HCT116 (cell line): ENCODE data around the gene RNU5B-1. TPM values are rescaled to one million over a fixed set of nuclear protein-coding genes. Genes with fewer than 3 reads are reported as not detected.

Experiments used
- ATAC-seq: fragments of 200-7000 bp; cut with Tn5 transposase; 2 replicates; pipeline ENCODE4 v1.9.1; 2020; ENCODE audit warnings: mild to moderate bottlenecking, moderate library complexity
- BruUV-seq: library from RNA; stranded (reverse); fragments of 400-500 nt; replicated peaks from 2 replicates; lab custom pipeline; 2021; lab: Mats Ljungman, UMichigan
- CTCF ChIA-PET: fragments of 300-600 bp; sonication (Branson Sonifier 250); formaldehyde crosslinking; loops from one replicate; lab custom pipeline; 2021; ENCODE audit warnings: antibody characterized with exemption; lab: Charles Lee
- POLR2A ChIA-PET: fragments of 300-600, 350-600 bp; sonication (Branson Sonifier 250); formaldehyde crosslinking; loops from one replicate; lab custom pipeline; 2021; ENCODE audit warnings: antibody characterized with exemption; lab: Charles Lee
- RAD21 ChIA-PET, 2 experiments: fragments of 300-600 bp; sonication (Branson Sonifier 250); formaldehyde crosslinking; loops; one replicate each; lab custom pipeline; 2023; ENCODE audit warnings: low total read pairs in 2 of 2; ENCODE audit not compliant: uncharacterized antibody in 2 of 2, unreplicated experiment in 2 of 2, low non-redundant PET in 1 of 2; lab: Charles Lee
- DNase-seq: peaks from one replicate; pipeline ENCODE4 v3.0.0-alpha.2; 2010; ENCODE audit warnings: low read depth, low spot score
- H2AFZ ChIP-seq: fragments of 200-600 bp; shearing (Covaris generic), sonication (generic); 2 replicates; pipeline ENCODE4 v1.6.1; 2017; ENCODE audit warnings: low read depth, mixed run types, mixed read lengths, antibody characterized with exemption, low read length; ENCODE audit not compliant: poor library complexity, severe bottlenecking
- H3K27ac ChIP-seq: 2 replicates; pipeline ENCODE4 v1.5.1; 2012; ENCODE audit warnings: low read depth, low read length
- H3K27me3 ChIP-seq: fragments of 200-600 bp; sonication (generic); 2 replicates; pipeline ENCODE4 v1.6.1; 2016; ENCODE audit warnings: mixed run types, low read length, mixed read lengths; ENCODE audit not compliant: insufficient read depth
- H3K36me3 ChIP-seq, 2 experiments: fragments of 200-500 bp in 1 of 2; fragments of 200-600 bp in 1 of 2; sonication (Bioruptor generic) in 1 of 2; sonication (generic) in 1 of 2; 2 replicates each; pipeline versions ENCODE4 v1.5.1 to v1.6.1; 2014 to 2016; ENCODE audit warnings: low read length in 2 of 2, inconsistent platforms in 1 of 2, mixed read lengths in 1 of 2, mixed run types in 1 of 2; ENCODE audit not compliant: insufficient read depth in 2 of 2, control insufficient read depth in 1 of 2
- H3K4me1 ChIP-seq, 2 experiments: fragments of 200-600 bp in 1 of 2; sonication (generic) in 1 of 2; 2 replicates each; pipeline versions ENCODE4 v1.5.1 to v1.6.1; 2012 to 2017; ENCODE audit warnings: low read length in 2 of 2, inconsistent platforms in 1 of 2, mild to moderate bottlenecking in 1 of 2, mixed read lengths in 1 of 2, mixed run types in 1 of 2, moderate library complexity in 1 of 2; ENCODE audit not compliant: insufficient read depth in 2 of 2, control insufficient read depth in 1 of 2
- H3K4me2 ChIP-seq: fragments of 200-600 bp; sonication (generic); 2 replicates; pipeline ENCODE4 v1.6.1; 2017; ENCODE audit warnings: mixed run types, low read length, mixed read lengths
- H3K4me3 ChIP-seq, 2 experiments: fragments of 200-600 bp in 1 of 2; sonication (generic) in 1 of 2; replicated peaks in 1 of 2; 2 replicates each; pipeline ENCODE4 v1.5.1; 2011 to 2016; ENCODE audit warnings: low read length in 2 of 2, control low read depth in 1 of 2, low read depth in 1 of 2, mild to moderate bottlenecking in 1 of 2, mixed read lengths in 1 of 2, mixed run types in 1 of 2
- H3K79me2 ChIP-seq: fragments of 200-600 bp; sonication (generic); 2 replicates; pipeline ENCODE4 v1.6.1; 2017; ENCODE audit warnings: mild to moderate bottlenecking, mixed run types, low read length, moderate library complexity, mixed read lengths; ENCODE audit not compliant: insufficient read depth
- H3K9ac ChIP-seq: fragments of 200-600 bp; sonication (generic); 2 replicates; pipeline ENCODE4 v1.6.1; 2016; ENCODE audit warnings: low read length, mixed read lengths
- H3K9me2 ChIP-seq: fragments of 200-600 bp; sonication (generic), shearing (Covaris generic); 2 replicates; pipeline ENCODE4 v1.6.1; 2017; ENCODE audit warnings: mixed run types, mild to moderate bottlenecking, moderate library complexity; ENCODE audit not compliant: insufficient read depth
- H3K9me3 ChIP-seq, 2 experiments: fragments of 200-500 bp in 1 of 2; fragments of 200-600 bp in 1 of 2; sonication (Bioruptor generic) in 1 of 2; sonication (generic) in 1 of 2; 2 replicates each; pipeline ENCODE4 v1.6.1; 2014 to 2017; ENCODE audit warnings: low read length in 2 of 2, mixed read lengths in 2 of 2, inconsistent platforms in 1 of 2, low read depth in 1 of 2, mild to moderate bottlenecking in 1 of 2, mixed run types in 1 of 2, moderate library complexity in 1 of 2; ENCODE audit not compliant: control insufficient read depth in 1 of 2, insufficient read depth in 1 of 2
- H4K20me1 ChIP-seq: fragments of 200-600 bp; sonication (generic), shearing (Covaris generic); 2 replicates; pipeline ENCODE4 v1.6.1; 2017; ENCODE audit warnings: mixed run types, mild to moderate bottlenecking, moderate library complexity; ENCODE audit not compliant: insufficient read depth
- CEBPB ChIP-seq: IDR thresholded peaks from 2 replicates; pipeline ENCODE4 v1.6.1; 2012; ENCODE audit warnings: low read depth
- CTCF ChIP-seq, 3 experiments: fragments of 200-600 bp in 1 of 3; sonication (generic) in 1 of 3; IDR thresholded peaks in 2 of 3; conservative IDR thresholded peaks in 1 of 3; 2 replicates each; pipeline ENCODE4 v1.5.1; 2012 to 2017; ENCODE audit warnings: low read depth in 2 of 3, low read length in 2 of 3, antibody characterized with exemption in 1 of 3, borderline replicate concordance in 1 of 3, control low read depth in 1 of 3, mild to moderate bottlenecking in 1 of 3, mixed read lengths in 1 of 3, mixed run types in 1 of 3, moderate library complexity in 1 of 3; ENCODE audit not compliant: insufficient read depth in 1 of 3
- ELF1 ChIP-seq: IDR thresholded peaks from 2 replicates; pipeline ENCODE4 v1.6.1; 2012; ENCODE audit warnings: low read depth, borderline replicate concordance
- EZH2 ChIP-seq: fragments of 200-600 bp; sonication (generic); IDR thresholded peaks from 2 replicates; pipeline ENCODE4 v1.6.1; 2017; ENCODE audit warnings: antibody characterized with exemption, mixed run types
- EZH2phosphoT487 ChIP-seq: fragments of 200-600 bp; IDR thresholded peaks from 2 replicates; pipeline ENCODE4 v1.6.1; 2018; ENCODE audit warnings: antibody characterized with exemption, borderline replicate concordance
- FOSL1 ChIP-seq: IDR thresholded peaks from 2 replicates; pipeline ENCODE4 v1.6.1; 2012; ENCODE audit warnings: low read depth
- POLR2A ChIP-seq: IDR thresholded peaks from 2 replicates; pipeline ENCODE4 v1.7.0; 2011; ENCODE audit warnings: borderline replicate concordance; ENCODE audit not compliant: insufficient read depth, insufficient read length; ENCODE audit errors: extremely low read depth
- POLR2AphosphoS5 ChIP-seq: IDR thresholded peaks from 2 replicates; pipeline ENCODE4 v1.6.1; 2011; ENCODE audit warnings: mild to moderate bottlenecking, low read depth, low read length, moderate library complexity
- RAD21 ChIP-seq: IDR thresholded peaks from 2 replicates; pipeline ENCODE4 v1.6.1; 2012; ENCODE audit warnings: low read depth, mild to moderate bottlenecking
- REST ChIP-seq: IDR thresholded peaks from 2 replicates; pipeline ENCODE4 v1.6.1; 2012; ENCODE audit warnings: low read depth
- SIN3A ChIP-seq: IDR thresholded peaks from 2 replicates; pipeline ENCODE4 v1.6.1; 2012; ENCODE audit warnings: low read depth
- SP1 ChIP-seq: IDR thresholded peaks from 2 replicates; pipeline ENCODE4 v1.6.1; 2012; ENCODE audit warnings: low read depth
- SRF ChIP-seq: IDR thresholded peaks from 2 replicates; pipeline ENCODE4 v1.6.1; 2012; ENCODE audit warnings: low read depth
- TCF7L2 ChIP-seq: IDR thresholded peaks from 2 replicates; pipeline ENCODE4 v1.7.0; 2011; ENCODE audit warnings: borderline replicate concordance, inconsistent platforms; ENCODE audit not compliant: insufficient read depth, insufficient read length; ENCODE audit errors: extremely low read depth
- YY1 ChIP-seq: IDR thresholded peaks from 2 replicates; pipeline ENCODE4 v1.6.1; 2011; ENCODE audit warnings: low read length, low read depth, moderate library complexity, mild to moderate bottlenecking; ENCODE audit not compliant: insufficient replicate concordance; ENCODE audit errors: extremely low read depth
- ZBTB33 ChIP-seq: IDR thresholded peaks from 2 replicates; pipeline ENCODE4 v1.6.1; 2011; ENCODE audit warnings: mild to moderate bottlenecking, low read length, moderate library complexity; ENCODE audit not compliant: insufficient replicate concordance; ENCODE audit errors: extremely low read depth
- ZFX ChIP-seq: fragments of 450-650 bp; IDR thresholded peaks from 2 replicates; pipeline ENCODE4 v1.6.1; 2017
- intact Hi-C: fragments of 100-400 bp; cut with micrococcal nuclease; formaldehyde crosslinking; loops from 2 replicates; pipeline ENCODE4 v1.10.0; 2022
- total RNA-seq: library from RNA; stranded (reverse); gene quantifications from one replicate; pipeline ENCODE4 v1.2.1, GENCODE V29; 2021; ENCODE audit not compliant: unreplicated experiment
- TF ChIP-seq, protein P1 (sequence below): IDR thresholded peaks from 2 replicates; pipeline ENCODE4 v1.6.1; 2012

Gene RNU5B-1
- total RNA-seq, 1 experiment from 2014 or later, result not detected

DNA sequence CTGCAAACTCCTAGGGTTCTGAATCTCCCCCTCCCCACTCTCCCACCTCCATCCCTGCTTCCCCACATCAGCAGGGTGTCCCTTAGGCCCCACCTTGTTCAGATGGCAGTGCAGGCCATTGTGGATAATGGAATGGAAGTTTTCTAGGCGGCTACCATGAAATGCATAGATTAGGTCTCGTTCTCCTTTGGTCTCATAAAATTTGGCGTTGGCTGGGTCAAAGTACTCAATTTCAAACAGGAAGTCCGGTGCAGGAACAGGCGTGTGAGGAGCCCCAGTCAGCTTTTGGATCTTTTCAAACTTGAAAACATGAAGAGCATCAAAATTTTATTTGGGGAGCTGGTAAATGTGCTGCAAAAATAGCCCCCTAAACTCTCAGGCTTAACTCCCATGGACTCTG lies 38.0 kb upstream of the RNU5B-1 start:
- Histone ChIP-seq H3K9ac (no peak overlapping the region), H3K4me1 (no peaks in the 10 kb centered on the region), H3K4me3 (no peak overlapping the region), H3K4me2 (no peak overlapping the region), H4K20me1 (no peaks in the 10 kb centered on the region), H3K9me2 (no peaks in the 10 kb centered on the region), H3K27me3 (no peaks in the 10 kb centered on the region), H3K79me2 (no peaks in the 10 kb centered on the region), H3K27ac (no peak overlapping the region), H2AFZ (no peak overlapping the region), H3K36me3 (no peaks in the 10 kb centered on the region; a peak in 1 of 4 replicates), H3K9me3 (no peaks in the 10 kb centered on the region)
- ChIA-PET CTCF (no interaction called here), RAD21 (no interaction called here), POLR2A (no interaction called here)
- ATAC-seq (no peak), DNase-seq (no peak)
- TF ChIP-seq ZFX (no peak), ZBTB33 (no peak), EZH2 (no peak), FOSL1 (no peak), SP1 (no peak), CTCF (IDR thresholded peaks at IDR 0.05 in 2 of 3, conservative IDR thresholded peaks at IDR 0.05 in 1 of 3; ENCODE audit: borderline replicate concordance in 1 of 3, insufficient read depth in 1 of 3, low read depth in 2 of 3, low read length in 2 of 3) (no peak), EZH2phosphoT487 (no peak), CEBPB (no peak), ELF1 (no peak), SIN3A (no peak), SRF (no peak), POLR2AphosphoS5 (no peak), RAD21 (no peak), YY1 (no peak), TCF7L2 (no peak), REST (no peak), POLR2A (no peak)
- TF ChIP-seq, protein P1, sequence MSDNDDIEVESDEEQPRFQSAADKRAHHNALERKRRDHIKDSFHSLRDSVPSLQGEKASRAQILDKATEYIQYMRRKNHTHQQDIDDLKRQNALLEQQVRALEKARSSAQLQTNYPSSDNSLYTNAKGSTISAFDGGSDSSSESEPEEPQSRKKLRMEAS, result no peak
- no TSS peak for BruUV-seq
- intact Hi-C loops, result no loop called here
